T-helper 2 cell treated with Interferon-gamma antibody and Interleukin-4, amounts not matched to agents 5 μg/mL and 100 μg/mL, for 36 hours (primary cell): ENCODE data around the gene PGP.
"Not testable (repeated sequence)": the region's sequence is repeated elsewhere in the genome, so short reads cannot be mapped to it uniquely, and the experiment has no call there.

Experiments used
- DNase-seq: peaks from one replicate; pipeline ENCODE4 v3.0.0; 2021; ENCODE audit warnings: low spot score
- H3K27ac Mint-ChIP-seq: one replicate; pipeline ENCODE4 v1.8.0; 2021; ENCODE audit warnings: mild to moderate bottlenecking, mixed read lengths
- H3K27me3 Mint-ChIP-seq: one replicate; pipeline ENCODE4 v1.8.0; 2021; ENCODE audit warnings: low read depth, mixed read lengths
- H3K36me3 Mint-ChIP-seq: one replicate; pipeline ENCODE4 v1.8.0; 2021; ENCODE audit warnings: low read depth, mixed read lengths
- H3K4me1 Mint-ChIP-seq: one replicate; pipeline ENCODE4 v1.8.0; 2021; ENCODE audit warnings: low read depth, mixed read lengths
- H3K4me3 Mint-ChIP-seq: one replicate; pipeline ENCODE4 v1.8.0; 2022; ENCODE audit warnings: mild to moderate bottlenecking, moderate library complexity, mixed read lengths
- H3K9me3 Mint-ChIP-seq: one replicate; pipeline ENCODE4 v1.8.0; 2021; ENCODE audit warnings: mixed read lengths

Gene PGP

DNA sequence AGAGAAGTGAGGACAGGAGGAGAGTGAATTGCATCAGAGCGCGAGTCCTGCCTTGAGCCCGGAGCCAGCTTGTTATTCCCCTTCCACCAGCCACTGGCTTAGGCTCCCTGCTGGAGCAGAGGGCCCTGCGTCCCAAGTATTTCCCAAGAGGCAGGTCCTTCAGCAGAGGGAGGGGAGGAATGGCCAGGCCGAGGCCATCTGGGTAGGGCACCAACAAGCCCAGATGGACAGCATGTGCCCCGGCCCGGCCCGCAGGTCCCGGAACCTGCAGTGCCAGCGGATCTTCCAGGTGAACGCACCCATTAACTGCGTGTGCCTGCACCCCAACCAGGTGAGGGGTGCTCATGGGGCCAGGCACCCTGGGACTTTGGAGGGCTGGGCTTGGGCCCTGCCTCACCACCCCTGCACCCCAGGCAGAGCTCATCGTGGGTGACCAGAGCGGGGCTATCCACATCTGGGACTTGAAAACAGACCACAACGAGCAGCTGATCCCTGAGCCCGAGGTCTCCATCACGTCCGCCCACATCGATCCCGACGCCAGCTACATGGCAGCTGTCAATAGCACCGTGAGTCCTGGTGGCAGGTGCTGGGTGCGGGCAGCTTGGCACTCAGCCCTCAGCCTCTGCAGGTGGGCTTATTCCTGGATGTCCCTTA, 7.7 kb downstream of the PGP start:
- H3K36me3 Mint-ChIP-seq, result peaks cover 13% of the 10 kb centered on the region
- H3K27me3 Mint-ChIP-seq, result peaks cover 3% of the 10 kb centered on the region
- no peaks in the 10 kb centered on the region for H3K9me3 Mint-ChIP-seq
- H3K27ac Mint-ChIP-seq, result peak overlapping the region; percentile 0
- peak overlapping the region; percentile 84 for H3K4me3 Mint-ChIP-seq
- peaks cover 7% of the 10 kb centered on the region for H3K4me1 Mint-ChIP-seq
- DNase-seq, result no peak

DNA sequence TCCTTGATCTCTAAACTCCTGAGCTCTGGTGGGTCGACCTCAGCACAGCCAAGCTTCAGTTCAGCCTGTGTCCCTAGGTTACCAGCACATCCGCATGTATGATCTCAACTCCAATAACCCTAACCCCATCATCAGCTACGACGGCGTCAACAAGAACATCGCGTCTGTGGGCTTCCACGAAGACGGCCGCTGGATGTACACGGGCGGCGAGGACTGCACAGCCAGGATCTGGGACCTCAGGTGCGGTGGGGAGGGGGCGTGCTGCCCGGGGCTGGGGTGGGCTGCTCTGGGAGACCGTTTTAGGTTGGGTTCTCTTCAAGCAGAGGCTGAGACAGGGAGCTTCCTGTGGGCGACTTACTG, 8.2 kb downstream of the PGP start:
- Mint-ChIP-seq H3K9me3 (no peaks in the 10 kb centered on the region), H3K4me1 (peaks cover 7% of the 10 kb centered on the region), H3K27ac (peak overlapping the region; percentile 80), H3K36me3 (peaks cover 13% of the 10 kb centered on the region), H3K27me3 (peaks cover 5% of the 10 kb centered on the region), H3K4me3 (peak overlapping the region; percentile 84)
- DNase-seq, result no peak

DNA sequence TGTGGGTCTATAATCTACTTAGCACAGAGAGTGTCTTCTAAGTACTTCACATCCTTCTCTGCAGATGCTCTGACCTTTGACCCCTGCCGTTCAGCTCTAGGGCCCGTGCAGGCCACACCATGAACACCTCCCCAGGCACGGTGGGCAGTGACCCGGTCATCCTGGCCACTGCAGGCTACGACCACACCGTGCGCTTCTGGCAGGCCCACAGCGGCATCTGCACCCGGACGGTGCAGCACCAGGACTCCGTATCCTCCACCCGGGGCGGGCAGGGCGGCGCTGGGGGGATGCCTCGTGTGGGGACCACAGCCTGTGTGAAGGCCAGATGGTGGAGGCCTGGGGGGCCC, 8.7 kb downstream of the PGP start:
- Mint-ChIP-seq H3K4me3 (peak overlapping the region; percentile 84), H3K4me1 (peaks cover 7% of the 10 kb centered on the region), H3K9me3 (no peaks in the 10 kb centered on the region), H3K27me3 (peaks cover 5% of the 10 kb centered on the region), H3K36me3 (peaks cover 13% of the 10 kb centered on the region), H3K27ac (peak overlapping the region; percentile 80)
- DNase-seq, result no peak

DNA sequence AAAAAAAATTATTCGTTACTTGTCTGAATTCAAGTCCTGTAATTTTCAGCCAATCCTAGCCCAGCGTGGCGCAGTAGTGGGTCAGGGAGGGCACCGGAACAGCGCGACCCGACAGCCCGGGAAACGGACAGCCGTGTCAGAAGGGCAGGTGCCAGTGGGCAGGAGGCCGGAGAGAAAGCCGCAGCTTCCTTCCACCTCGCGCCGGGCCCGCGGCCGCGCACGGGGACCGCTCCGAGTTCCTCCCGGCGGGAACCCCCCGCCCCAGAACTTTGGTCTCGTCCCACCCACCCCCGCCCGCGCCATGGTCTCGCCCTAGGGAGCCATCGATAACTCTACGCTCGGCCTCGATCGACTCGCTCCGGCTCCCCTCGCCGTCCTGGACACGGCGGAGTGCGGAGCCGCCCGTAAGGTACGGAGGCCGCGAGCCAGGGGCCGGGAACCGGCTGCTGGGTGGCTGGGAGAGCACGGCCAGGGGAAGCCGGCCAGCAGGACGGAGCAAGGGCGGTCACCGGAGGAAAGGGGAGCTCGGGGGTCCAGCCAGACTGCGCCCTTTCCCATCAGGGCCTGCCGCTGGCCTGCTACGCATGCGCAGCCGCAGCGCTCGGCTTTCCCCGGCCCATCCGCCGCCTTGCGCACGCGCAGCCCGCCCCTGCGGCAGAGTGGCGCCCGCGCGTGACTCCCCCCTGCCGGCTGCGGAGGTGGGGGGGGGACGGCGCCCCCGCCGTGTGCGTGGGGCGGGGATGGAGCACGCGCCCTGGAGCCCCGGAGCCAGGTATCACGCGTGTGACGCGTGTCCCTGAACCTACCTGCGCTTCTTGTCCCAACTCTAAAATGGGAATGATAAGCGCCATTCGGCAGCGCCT, 9.3 kb downstream of the PGP start, which contains the start of gene MLST8:
Gene MLST8, plus strand, starts transcription at position 351 of the 863 bp plus-strand sequence. CDS start 632 bp downstream, outside the sequence.
- Mint-ChIP-seq H3K27ac (peak within 1 kb of the TSS; percentile 80), H3K36me3 (peaks cover 13% of the 10 kb centered on the region), H3K4me1 (peaks cover 7% of the 10 kb centered on the region), H3K4me3 (peak within 1 kb of the TSS; percentile 84), H3K27me3 (peaks cover 6% of the 10 kb centered on the region), H3K9me3 (no peaks in the 10 kb centered on the region)
- DNase-seq, result peak; percentile 89

DNA sequence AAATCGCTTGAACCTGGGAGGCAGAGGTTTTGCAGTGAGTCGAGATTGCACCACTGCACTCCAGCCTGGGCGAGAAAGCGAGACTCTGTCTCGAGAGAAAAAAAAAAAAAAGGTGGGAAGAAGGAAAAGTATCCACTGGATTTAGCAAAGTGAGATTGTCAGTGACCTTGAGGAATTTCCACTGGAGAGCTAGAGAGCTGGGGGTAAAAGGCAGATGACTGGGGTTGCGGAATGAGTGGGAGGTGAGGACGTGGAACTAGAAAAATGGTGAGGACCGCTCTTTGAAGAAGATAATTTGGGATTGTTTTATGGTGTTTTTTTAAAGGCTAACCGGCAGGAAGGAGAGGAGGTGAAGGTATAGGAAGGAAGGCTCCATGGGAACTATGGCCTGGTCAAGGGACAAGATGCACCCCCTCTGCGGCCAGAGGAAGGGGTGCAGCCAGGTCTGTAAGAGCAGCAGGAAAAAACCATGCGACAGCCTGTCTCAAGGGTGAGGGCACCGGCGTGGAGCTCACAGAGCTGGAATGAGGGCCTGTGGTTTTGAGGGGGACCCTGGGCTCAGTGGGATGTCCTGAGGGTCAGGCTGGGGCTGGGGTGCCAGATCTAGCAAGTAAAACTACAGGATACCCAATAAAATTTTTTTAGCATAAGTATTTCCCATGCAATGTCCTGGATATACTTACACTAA, 10.1 kb downstream of the PGP start:
- Mint-ChIP-seq H3K4me3 (peak overlapping the region; percentile 73), H3K36me3 (peaks cover 13% of the 10 kb centered on the region), H3K27me3 (peaks cover 10% of the 10 kb centered on the region), H3K27ac (peak overlapping the region; percentile 76), H3K4me1 (peaks cover 7% of the 10 kb centered on the region), H3K9me3 (no peaks in the 10 kb centered on the region)
- DNase-seq, result no peak

DNA sequence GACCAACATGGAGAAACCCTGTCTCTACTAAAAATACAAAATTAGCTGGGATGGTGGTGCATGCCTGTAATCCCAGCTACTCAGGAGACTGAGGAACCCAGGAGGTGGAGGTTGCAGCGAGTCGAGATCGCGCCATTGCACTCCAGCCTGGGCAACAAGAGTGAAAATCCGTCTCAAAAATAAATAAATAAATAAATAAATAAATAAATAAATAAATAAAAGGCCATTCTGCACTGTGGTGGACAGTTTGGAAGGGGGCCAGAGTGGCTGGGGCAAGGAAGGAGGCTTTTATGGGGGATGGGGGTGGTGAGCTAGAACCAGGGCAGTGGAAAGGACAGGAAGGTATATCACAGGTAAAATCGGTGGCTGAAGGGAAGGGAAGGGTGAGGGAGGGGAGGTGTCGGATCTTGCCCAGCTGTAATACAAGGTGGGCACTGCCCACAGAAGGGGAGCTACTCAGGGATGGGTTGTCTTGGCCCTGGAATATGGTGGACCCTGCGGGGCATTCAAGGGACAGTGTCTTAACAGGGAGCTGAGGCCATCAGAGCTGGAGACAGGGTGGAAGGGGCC, 11.4 kb downstream of the PGP start:
- H3K9me3 Mint-ChIP-seq, H3K4me1 Mint-ChIP-seq, DNase-seq: not testable (repeated sequence)
- peaks cover 11% of the 10 kb centered on the region for H3K36me3 Mint-ChIP-seq
- peak overlapping the region; percentile 49 for H3K4me3 Mint-ChIP-seq
- peaks cover 19% of the 10 kb centered on the region for H3K27me3 Mint-ChIP-seq
- peak overlapping the region; percentile 6 for H3K27ac Mint-ChIP-seq

DNA sequence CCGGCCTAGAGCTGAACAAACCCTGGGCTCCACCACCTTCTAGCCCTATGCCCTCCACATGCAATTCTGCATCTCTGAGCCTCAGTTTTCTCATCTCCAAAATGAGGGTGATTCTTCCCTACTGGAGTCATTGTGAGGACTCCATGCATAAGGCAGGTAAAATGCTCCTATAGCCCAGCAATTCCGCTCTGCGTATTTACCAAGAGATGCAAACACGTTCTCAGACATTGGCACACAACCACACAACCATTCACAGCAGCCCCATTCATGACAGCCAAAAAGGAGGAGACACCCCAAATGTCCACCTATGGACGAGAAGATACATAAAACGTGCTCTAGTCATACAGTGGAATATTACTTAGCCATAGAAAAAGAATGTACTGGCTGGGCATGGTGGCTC, 14.3 kb downstream of the PGP start:
- Mint-ChIP-seq H3K27me3 (peaks cover 34% of the 10 kb centered on the region), H3K4me1 (peaks cover 5% of the 10 kb centered on the region), H3K4me3 (no peak overlapping the region), H3K36me3 (no peaks in the 10 kb centered on the region), H3K27ac (no peak overlapping the region), H3K9me3 (no peaks in the 10 kb centered on the region)
- DNase-seq, result no peak

DNA sequence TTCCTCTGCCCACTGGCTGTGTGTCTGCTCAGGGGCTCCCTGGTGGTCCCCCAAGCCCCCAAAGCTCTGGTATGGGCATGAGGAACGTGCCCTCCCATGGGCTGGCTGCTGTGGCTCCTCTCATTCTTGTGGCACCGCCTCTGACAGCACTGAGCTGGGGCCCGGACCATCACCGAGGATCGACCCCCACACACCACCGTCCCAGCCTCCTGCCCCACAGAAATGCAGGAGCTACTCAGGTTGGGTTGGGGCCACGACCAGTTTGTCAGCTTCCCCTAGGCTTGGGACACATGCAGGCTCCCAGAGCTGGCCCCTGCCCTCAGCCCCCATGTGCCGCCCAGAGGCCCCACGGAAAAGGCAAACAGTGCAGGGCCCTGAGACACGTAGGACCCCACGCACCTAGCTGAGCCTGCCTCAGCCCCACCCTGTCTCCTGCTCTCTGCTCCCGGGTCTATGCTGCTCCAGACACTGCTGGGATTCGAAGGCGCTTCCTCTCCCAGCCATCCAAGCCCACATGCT, 15.0 kb downstream of the PGP start:
- Mint-ChIP-seq H3K9me3 (no peaks in the 10 kb centered on the region), H3K27ac (no peak overlapping the region), H3K36me3 (no peaks in the 10 kb centered on the region), H3K4me3 (no peak overlapping the region), H3K27me3 (peaks cover 40% of the 10 kb centered on the region), H3K4me1 (peaks cover 3% of the 10 kb centered on the region)
- no peak for DNase-seq

DNA sequence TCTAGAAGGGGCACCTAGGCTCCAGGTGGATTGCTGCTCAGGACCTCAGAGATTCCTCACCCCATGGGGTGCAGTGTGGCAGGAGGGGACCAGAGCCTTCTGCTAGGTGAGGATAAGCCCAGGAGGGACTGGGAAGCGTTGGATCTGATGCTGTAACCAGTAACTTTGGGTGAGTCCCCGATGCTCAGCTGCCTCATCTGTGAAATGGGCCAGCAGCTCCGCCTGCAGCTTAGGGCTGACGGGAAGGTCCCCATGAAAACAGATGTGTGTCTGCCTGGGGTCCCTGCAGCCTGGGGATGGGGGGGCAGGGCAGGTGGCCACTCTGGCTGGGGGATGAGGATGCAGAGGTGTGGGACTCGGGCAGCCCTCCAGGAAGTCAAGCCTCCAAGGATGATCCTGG, 15.5 kb downstream of the PGP start:
- H3K36me3 Mint-ChIP-seq, result no peaks in the 10 kb centered on the region
- no peaks in the 10 kb centered on the region for H3K9me3 Mint-ChIP-seq
- H3K4me3 Mint-ChIP-seq, result no peak overlapping the region
- peaks cover 44% of the 10 kb centered on the region for H3K27me3 Mint-ChIP-seq
- H3K4me1 Mint-ChIP-seq, result no peaks in the 10 kb centered on the region
- H3K27ac Mint-ChIP-seq, result no peak overlapping the region
- no peak for DNase-seq

DNA sequence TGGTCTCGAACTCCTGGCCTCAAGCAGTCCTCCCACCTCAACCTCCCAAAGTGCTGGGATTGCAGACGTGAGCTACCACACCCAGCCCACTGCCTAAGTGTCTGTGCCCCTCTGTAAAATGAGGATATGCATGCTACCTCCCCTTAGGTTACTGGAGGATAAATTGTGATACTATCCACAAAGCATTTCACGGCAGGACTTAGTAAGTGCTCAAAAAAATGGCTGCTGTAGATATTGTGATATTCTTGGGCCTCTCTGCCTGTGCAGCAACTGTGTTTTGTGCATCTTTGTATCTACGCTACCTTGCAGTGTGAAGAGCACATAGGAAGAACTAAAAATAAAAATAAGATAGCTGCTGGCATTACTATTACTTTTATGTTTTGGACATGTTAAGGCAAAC, 16.4 kb downstream of the PGP start:
- no peak overlapping the region for H3K4me3 Mint-ChIP-seq
- no peaks in the 10 kb centered on the region for H3K9me3 Mint-ChIP-seq
- H3K27me3 Mint-ChIP-seq, result peaks cover 46% of the 10 kb centered on the region
- no peak for DNase-seq
- no peaks in the 10 kb centered on the region for H3K4me1 Mint-ChIP-seq
- no peaks in the 10 kb centered on the region for H3K36me3 Mint-ChIP-seq
- no peak overlapping the region for H3K27ac Mint-ChIP-seq

DNA sequence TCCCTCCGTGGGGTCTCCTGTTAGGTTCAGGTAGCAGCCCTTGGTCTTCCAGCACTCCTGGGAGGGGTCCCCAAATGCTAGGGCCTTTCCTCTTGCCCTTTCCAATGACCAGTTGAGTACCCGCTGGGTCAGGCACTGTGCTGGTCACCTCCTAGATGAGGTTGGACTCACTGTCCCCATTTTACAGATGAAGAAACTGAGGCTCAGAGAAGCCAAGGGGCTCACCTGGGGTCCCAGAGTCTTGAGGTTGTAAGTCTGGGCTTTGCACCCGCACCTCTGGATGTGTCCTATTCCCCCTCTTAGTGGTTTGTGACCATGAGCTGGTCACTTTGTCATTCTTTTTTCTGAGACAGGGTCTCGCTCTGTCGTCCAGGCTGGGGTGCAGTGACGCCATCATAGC, 16.9 kb downstream of the PGP start:
- Mint-ChIP-seq H3K36me3 (no peaks in the 10 kb centered on the region), H3K4me3 (no peak overlapping the region)

DNA sequence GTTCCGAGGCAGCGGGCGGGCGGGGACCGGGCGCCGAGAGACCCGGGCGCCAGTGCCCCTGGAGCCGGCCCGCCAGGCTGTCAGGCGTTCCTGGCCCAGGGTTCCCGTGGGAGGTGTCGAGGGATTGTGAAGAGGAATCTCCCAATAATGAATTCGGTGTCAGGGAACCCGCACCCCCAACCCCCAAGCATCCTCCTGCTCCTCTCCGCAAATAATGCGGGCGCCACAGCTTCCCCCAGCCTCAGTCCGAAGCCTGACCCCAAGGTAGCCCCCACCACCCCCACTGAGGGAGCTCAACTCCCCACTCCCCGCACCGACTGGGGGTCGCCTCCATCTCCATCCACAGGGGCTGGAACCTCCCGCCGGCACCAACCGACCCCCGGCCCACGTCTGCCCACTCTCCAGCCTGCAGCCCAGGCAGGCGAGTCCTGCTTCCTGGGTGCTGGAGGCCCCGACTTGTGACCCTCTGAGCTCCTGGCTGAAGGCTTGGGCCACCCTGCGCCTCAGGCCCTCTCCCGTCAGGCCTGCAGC, 17.6 kb downstream of the PGP start:
- H3K9me3 Mint-ChIP-seq, result no peaks in the 10 kb centered on the region
- peak overlapping the region; percentile 50 for H3K4me3 Mint-ChIP-seq

More for the DNA sequence above, 16.9 kb downstream of the PGP start:
- no peaks in the 10 kb centered on the region for H3K9me3 Mint-ChIP-seq
- H3K27me3 Mint-ChIP-seq, result peaks cover 46% of the 10 kb centered on the region
- no peak overlapping the region for H3K27ac Mint-ChIP-seq
- no peak for DNase-seq
- no peaks in the 10 kb centered on the region for H3K4me1 Mint-ChIP-seq

DNA sequence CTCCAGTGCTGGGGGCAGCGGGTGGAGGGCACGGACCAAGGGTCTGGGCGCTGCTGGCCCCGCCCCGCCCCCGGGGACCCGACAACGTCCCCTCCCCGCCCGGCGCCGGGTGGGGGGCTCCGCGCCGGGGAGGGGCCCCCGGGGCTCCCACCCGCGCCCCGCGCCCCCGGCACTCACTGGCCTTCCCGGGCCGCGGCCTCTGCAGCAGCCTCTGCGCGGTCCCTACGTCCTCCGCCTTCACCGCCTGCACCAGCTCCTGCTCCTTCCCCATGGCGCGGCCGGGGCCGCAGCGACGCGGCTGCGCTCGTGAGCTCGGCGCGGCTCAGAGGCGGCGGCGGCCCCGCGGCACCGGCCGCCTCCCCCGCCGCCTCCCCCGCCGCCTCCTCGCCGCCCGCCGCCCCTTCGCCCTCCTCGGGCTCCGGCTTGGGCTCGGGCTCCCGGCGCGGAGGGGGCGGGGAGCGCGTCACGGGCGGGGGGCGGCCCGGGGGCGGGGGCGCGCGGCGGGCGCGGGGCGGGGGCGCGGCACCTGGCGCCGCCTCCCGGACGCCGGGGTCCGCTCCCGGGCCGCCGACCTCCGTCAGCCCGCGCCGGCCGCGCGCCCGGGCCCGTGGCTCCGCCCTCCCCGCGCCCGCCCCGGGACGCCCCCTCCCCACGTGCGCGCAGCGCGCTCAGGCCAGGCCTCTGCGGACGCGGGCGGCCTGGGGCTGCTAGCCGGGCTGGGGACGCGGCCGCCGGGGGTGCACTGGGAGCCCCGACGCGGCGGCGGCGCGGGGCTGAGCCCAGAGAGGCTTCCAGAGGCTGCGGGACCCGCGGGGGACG, 18.3 kb downstream of the PGP start, which contains the start of gene CASKIN1:
Gene CASKIN1, minus strand, starts transcription at position 444 of the 819 bp plus-strand sequence. Its CDS starts 173 bp downstream, at position 271.
- peak within 1 kb of the TSS; percentile 50 for H3K4me3 Mint-ChIP-seq
- H3K4me1 Mint-ChIP-seq, result no peaks in the 10 kb centered on the region
- H3K27me3 Mint-ChIP-seq, result peaks cover 41% of the 10 kb centered on the region
- no peak within 1 kb of the TSS for H3K27ac Mint-ChIP-seq
- H3K36me3 Mint-ChIP-seq, result no peaks in the 10 kb centered on the region
- no peaks in the 10 kb centered on the region for H3K9me3 Mint-ChIP-seq
- DNase-seq, result no peak

More for the DNA sequence above, 17.6 kb downstream of the PGP start:
- H3K36me3 Mint-ChIP-seq, result no peaks in the 10 kb centered on the region
- H3K27ac Mint-ChIP-seq, result no peak overlapping the region
- DNase-seq, result no peak
- peaks cover 45% of the 10 kb centered on the region for H3K27me3 Mint-ChIP-seq
- no peaks in the 10 kb centered on the region for H3K4me1 Mint-ChIP-seq
